H9 (cell line): ENCODE results near the gene NEUROD2. TPM values are rescaled to one million over a fixed set of nuclear protein-coding genes. Genes with fewer than 3 reads are reported as not detected.

ENCODE experiments used
- DNase-seq: peaks from one replicate; pipeline ENCODE4 v3.0.0-alpha.2; 2017
- H2AFZ ChIP-seq: one replicate; pipeline ENCODE4 v1.6.1; 2013; ENCODE audit warnings: mild to moderate bottlenecking, low read length, control low read depth, moderate library complexity
- H2AK5ac ChIP-seq: 2 replicates; pipeline ENCODE4 v1.6.1; 2013; ENCODE audit warnings: low read length, control low read depth, mixed read lengths; ENCODE audit not compliant: insufficient read length
- H2BK120ac ChIP-seq: one replicate; pipeline ENCODE4 v1.6.1; 2013; ENCODE audit warnings: low read depth, mild to moderate bottlenecking, low read length, control low read depth, inconsistent platforms; ENCODE audit not compliant: poor library complexity, severe bottlenecking
- H2BK12ac ChIP-seq: 2 replicates; pipeline ENCODE4 v1.6.1; 2013; ENCODE audit warnings: low read length, control low read depth, mixed read lengths, low read depth; ENCODE audit not compliant: insufficient read length
- H2BK15ac ChIP-seq: 2 replicates; pipeline ENCODE4 v1.6.1; 2013; ENCODE audit warnings: low read depth, low read length, control low read depth
- H2BK20ac ChIP-seq: one replicate; pipeline ENCODE4 v1.6.1; 2013; ENCODE audit warnings: low read depth, mild to moderate bottlenecking, low read length, control low read depth, inconsistent platforms; ENCODE audit not compliant: poor library complexity, severe bottlenecking
- H2BK5ac ChIP-seq: 2 replicates; pipeline ENCODE4 v1.6.1; 2013; ENCODE audit warnings: low read length, control low read depth, mixed read lengths; ENCODE audit not compliant: insufficient read length
- H3K14ac ChIP-seq: 2 replicates; pipeline ENCODE4 v1.6.1; 2013; ENCODE audit warnings: low read length, control low read depth; ENCODE audit not compliant: insufficient read depth
- H3K18ac ChIP-seq: 2 replicates; pipeline ENCODE4 v1.6.1; 2013; ENCODE audit warnings: low read depth, mild to moderate bottlenecking, mixed read lengths, low read length, control low read depth; ENCODE audit not compliant: insufficient read length
- H3K23ac ChIP-seq: 2 replicates; pipeline ENCODE4 v1.6.1; 2013; ENCODE audit warnings: low read length, control low read depth, mixed read lengths, low read depth; ENCODE audit not compliant: insufficient read length
- H3K23me2 ChIP-seq: 2 replicates; pipeline ENCODE4 v1.6.1; 2013; ENCODE audit warnings: low read depth, mild to moderate bottlenecking, mixed read lengths, low read length, control low read depth; ENCODE audit not compliant: insufficient read length, poor library complexity, severe bottlenecking
- H3K27ac ChIP-seq: 2 replicates; pipeline ENCODE4 v1.5.1; 2013; ENCODE audit warnings: low read length, control low read depth, mixed read lengths, low read depth; ENCODE audit not compliant: insufficient read length
- H3K27me3 ChIP-seq: 2 replicates; pipeline ENCODE4 v1.6.1; 2013; ENCODE audit warnings: low read length, control low read depth, inconsistent platforms; ENCODE audit not compliant: insufficient read depth
- H3K4ac ChIP-seq: 2 replicates; pipeline ENCODE4 v1.6.1; 2013; ENCODE audit warnings: low read depth, mild to moderate bottlenecking, control low read depth, inconsistent platforms, low read length, moderate library complexity
- H3K4me1 ChIP-seq: 2 replicates; pipeline ENCODE4 v1.6.1; 2013; ENCODE audit warnings: low read length, control low read depth, inconsistent platforms; ENCODE audit not compliant: insufficient read depth
- H3K4me2 ChIP-seq: 2 replicates; pipeline ENCODE4 v1.6.1; 2013; ENCODE audit warnings: low read length, control low read depth, mixed read lengths; ENCODE audit not compliant: insufficient read length, insufficient read depth
- H3K56ac ChIP-seq: 2 replicates; pipeline ENCODE4 v1.6.1; 2013; ENCODE audit warnings: low read depth, mild to moderate bottlenecking, mixed read lengths, low read length, control low read depth; ENCODE audit not compliant: insufficient read length
- H3K79me1 ChIP-seq: 2 replicates; pipeline ENCODE4 v1.6.1; 2013; ENCODE audit warnings: low read depth, mild to moderate bottlenecking, moderate library complexity, low read length, control low read depth, inconsistent platforms; ENCODE audit not compliant: insufficient read depth, poor library complexity, severe bottlenecking
- H3K79me2 ChIP-seq: 2 replicates; pipeline ENCODE4 v1.6.1; 2013; ENCODE audit warnings: low read length, control low read depth, inconsistent platforms; ENCODE audit not compliant: insufficient read depth
- H3K9ac ChIP-seq: 2 replicates; pipeline ENCODE4 v1.6.1; 2013; ENCODE audit warnings: low read length, control low read depth, mixed read lengths; ENCODE audit not compliant: insufficient read length; ENCODE audit errors: extremely low read depth
- H3K9me3 ChIP-seq: one replicate; pipeline ENCODE4 v1.6.1; 2013; ENCODE audit warnings: low read depth, low read length, inconsistent platforms; ENCODE audit not compliant: control insufficient read depth
- H3T11ph ChIP-seq: one replicate; pipeline ENCODE4 v1.6.1; 2013; ENCODE audit warnings: mild to moderate bottlenecking, low read length, control low read depth, inconsistent platforms
- H4K20me1 ChIP-seq: one replicate; pipeline ENCODE4 v1.6.1; 2013; ENCODE audit not compliant: control insufficient read depth, insufficient read length, insufficient read depth
- H4K5ac ChIP-seq: 2 replicates; pipeline ENCODE4 v1.6.1; 2013; ENCODE audit warnings: low read depth, mild to moderate bottlenecking, mixed read lengths, low read length, control low read depth; ENCODE audit not compliant: insufficient read length
- H4K8ac ChIP-seq: replicated peaks from 2 replicates; pipeline ENCODE4 v1.6.1; 2013; ENCODE audit warnings: low read length, control low read depth, mixed read lengths, low read depth; ENCODE audit not compliant: insufficient read length
- H4K91ac ChIP-seq: 2 replicates; pipeline ENCODE4 v1.6.1; 2013; ENCODE audit warnings: low read depth, mild to moderate bottlenecking, moderate library complexity, mixed read lengths, low read length, control low read depth; ENCODE audit not compliant: insufficient read length
- H3K27ac Mint-ChIP-seq, 3 experiments: 2 replicates in 2 of 3; 3 replicates in 1 of 3; pipeline ENCODE4 v1.8.0; 2020 to 2021; ENCODE audit warnings: mixed read lengths in 3 of 3, mild to moderate bottlenecking in 1 of 3, moderate library complexity in 1 of 3
- H3K27me3 Mint-ChIP-seq: 2 replicates; pipeline ENCODE4 v1.8.0; 2021; ENCODE audit warnings: low read depth, mild to moderate bottlenecking, moderate library complexity, mixed read lengths
- H3K36me3 Mint-ChIP-seq, 3 experiments: 2 replicates in 2 of 3; 3 replicates in 1 of 3; pipeline ENCODE4 v1.8.0; 2020 to 2021; ENCODE audit warnings: low read depth in 3 of 3, mixed read lengths in 3 of 3; ENCODE audit not compliant: insufficient read depth in 1 of 3
- H3K4me1 Mint-ChIP-seq, 2 experiments: 2 replicates each; pipeline ENCODE4 v1.8.0; 2020; ENCODE audit warnings: mixed read lengths in 2 of 2
- H3K4me3 Mint-ChIP-seq, 2 experiments: 2 replicates in 1 of 2; 3 replicates in 1 of 2; pipeline ENCODE4 v1.8.0; 2020 to 2021; ENCODE audit warnings: mild to moderate bottlenecking in 2 of 2, mixed read lengths in 2 of 2, moderate library complexity in 1 of 2
- H3K9me3 Mint-ChIP-seq, 2 experiments: 2 replicates in 1 of 2; 3 replicates in 1 of 2; pipeline ENCODE4 v1.8.0; 2020; ENCODE audit warnings: mild to moderate bottlenecking in 2 of 2, mixed read lengths in 2 of 2, moderate library complexity in 1 of 2
- WGBS: extraction: QIAGEN DNeasy Blood & Tissue Kit; methylation state at CpG from one replicate; pipeline ENCODE4 v1.1.7; 2013; ENCODE audit warnings: missing lambda C conversion rate, low lambda C conversion rate, mixed read lengths; ENCODE audit not compliant: insufficient read length; ENCODE audit errors: extremely low coverage; 5-methylcytosine and 5-hydroxymethylcytosine counted together
- total RNA-seq: library from RNA; stranded (reverse); gene quantifications from 2 replicates; pipeline ENCODE4 v1.2.1, GENCODE V29; 2021
- TF ChIP-seq, protein P1 (sequence below): fragments of 200-600 bp; sonication (generic); conservative IDR thresholded peaks from 3 replicates; pipeline ENCODE4 v1.8.0; 2021; ENCODE audit warnings: antibody characterized with exemption, mild to moderate bottlenecking

NEUROD2 gene
- total RNA-seq, 1 experiment from 2014 or later, result not detected

DNA sequence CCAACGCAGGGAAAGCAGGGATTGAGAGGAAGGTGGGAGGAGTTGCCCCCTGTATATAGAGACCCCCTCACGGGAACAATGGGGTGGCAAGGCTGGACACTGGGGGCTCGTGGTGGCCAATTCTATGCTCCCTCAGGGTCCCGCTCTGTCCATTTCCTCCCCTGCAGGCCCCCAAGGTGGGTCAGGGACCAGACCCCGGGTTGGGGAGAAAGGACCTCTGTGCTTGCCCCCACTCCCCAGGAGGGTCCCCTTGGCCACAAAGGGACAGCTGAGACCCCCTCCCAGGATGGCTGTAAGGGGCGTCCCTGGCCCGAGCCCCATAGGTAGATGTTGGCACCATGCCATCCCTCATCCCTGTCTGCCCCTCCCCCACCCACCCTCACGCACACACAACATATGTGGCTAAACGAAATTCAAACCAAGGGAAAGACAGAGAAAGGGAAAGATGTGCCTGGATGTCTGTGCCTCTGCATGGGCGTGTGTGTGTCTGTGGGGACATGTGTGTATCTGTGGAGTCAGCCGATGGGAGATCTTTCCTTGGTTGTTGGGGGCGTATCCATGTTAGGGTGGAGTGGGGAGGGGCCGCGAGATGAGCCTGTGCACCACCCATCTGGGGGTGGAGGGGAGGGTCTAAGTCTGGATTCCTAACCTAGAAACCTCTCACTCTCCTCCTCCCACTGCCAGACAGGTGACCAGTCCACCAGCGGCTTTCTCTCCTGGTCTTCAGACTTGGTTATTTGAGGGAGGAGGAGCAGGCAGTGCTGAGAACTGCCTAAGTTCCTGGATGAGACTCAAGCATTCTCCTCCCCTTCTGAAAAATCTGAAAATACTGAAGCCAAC lies 642 bp upstream of the NEUROD2 start:
- H3K23ac ChIP-seq, result no peak overlapping the region
- H2BK15ac ChIP-seq, result no peak overlapping the region; the same call in 1 of the 2 replicates
- no peaks in the 10 kb centered on the region for H3K9me3 ChIP-seq
- H2AFZ ChIP-seq, result no peak overlapping the region
- no peaks in the 10 kb centered on the region for H3K79me1 ChIP-seq
- no peak overlapping the region for H3K4ac ChIP-seq
- H4K20me1 ChIP-seq, result no peaks in the 10 kb centered on the region
- H3T11ph ChIP-seq, result no peak overlapping the region
- H4K5ac ChIP-seq, result no peak overlapping the region
- WGBS, result no CpG with 5 or more reads among the region's 15 CpGs
- H2BK120ac ChIP-seq, result no peak overlapping the region
- peaks cover 20% of the 10 kb centered on the region for H3K23me2 ChIP-seq
- H3K27ac Mint-ChIP-seq, result no peak overlapping the region
- H3K56ac ChIP-seq, result no peak overlapping the region
- no peak overlapping the region for H2BK20ac ChIP-seq
- TF ChIP-seq, protein P1, sequence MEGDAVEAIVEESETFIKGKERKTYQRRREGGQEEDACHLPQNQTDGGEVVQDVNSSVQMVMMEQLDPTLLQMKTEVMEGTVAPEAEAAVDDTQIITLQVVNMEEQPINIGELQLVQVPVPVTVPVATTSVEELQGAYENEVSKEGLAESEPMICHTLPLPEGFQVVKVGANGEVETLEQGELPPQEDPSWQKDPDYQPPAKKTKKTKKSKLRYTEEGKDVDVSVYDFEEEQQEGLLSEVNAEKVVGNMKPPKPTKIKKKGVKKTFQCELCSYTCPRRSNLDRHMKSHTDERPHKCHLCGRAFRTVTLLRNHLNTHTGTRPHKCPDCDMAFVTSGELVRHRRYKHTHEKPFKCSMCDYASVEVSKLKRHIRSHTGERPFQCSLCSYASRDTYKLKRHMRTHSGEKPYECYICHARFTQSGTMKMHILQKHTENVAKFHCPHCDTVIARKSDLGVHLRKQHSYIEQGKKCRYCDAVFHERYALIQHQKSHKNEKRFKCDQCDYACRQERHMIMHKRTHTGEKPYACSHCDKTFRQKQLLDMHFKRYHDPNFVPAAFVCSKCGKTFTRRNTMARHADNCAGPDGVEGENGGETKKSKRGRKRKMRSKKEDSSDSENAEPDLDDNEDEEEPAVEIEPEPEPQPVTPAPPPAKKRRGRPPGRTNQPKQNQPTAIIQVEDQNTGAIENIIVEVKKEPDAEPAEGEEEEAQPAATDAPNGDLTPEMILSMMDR, result no peak
- DNase-seq, result peak; percentile 54
- no peak overlapping the region for H2BK5ac ChIP-seq
- H3K4me1 ChIP-seq, result no peaks in the 10 kb centered on the region; the same call in 1 of the 2 replicates
- peak overlapping the region; percentile 31 for H3K4me2 ChIP-seq
- peak overlapping the region in 1 of 2 experiments; percentile 59; a peak in 2 of 5 replicates for H3K4me3 Mint-ChIP-seq
- no peak overlapping the region for H3K14ac ChIP-seq
- H3K27me3 ChIP-seq, result peaks cover 60% of the 10 kb centered on the region
- H3K27me3 Mint-ChIP-seq, result peaks cover 98% of the 10 kb centered on the region
- H3K4me1 Mint-ChIP-seq, result peaks cover 16 to 36% of the 10 kb centered on the region in 2 experiments
- no peaks in the 10 kb centered on the region; a peak in 1 of 5 replicates for H3K9me3 Mint-ChIP-seq
- H3K9ac ChIP-seq, result no peak overlapping the region
- no peaks in the 10 kb centered on the region for H3K36me3 Mint-ChIP-seq
- no peak overlapping the region for H2BK12ac ChIP-seq
- no peak overlapping the region for H3K18ac ChIP-seq
- H4K8ac ChIP-seq, result no peak overlapping the region
- no peak overlapping the region for H2AK5ac ChIP-seq
- H4K91ac ChIP-seq, result no peak overlapping the region
- no peaks in the 10 kb centered on the region for H3K79me2 ChIP-seq
- H3K27ac ChIP-seq, result no peak overlapping the region
